Lower leg skin (tissue), 3 donors: ENCODE measurements around the gene MAS1L.

Source experiments
- CTCF ChIP-seq, 3 donors: fragments of 450-650 bp; IDR thresholded peaks; one replicate each; pipeline ENCODE4 v1.5.1; 2016; ENCODE audit warnings: antibody characterized with exemption in 3 of 3, mild to moderate bottlenecking in 3 of 3, moderate library complexity in 2 of 3
- POLR2A ChIP-seq, 2 donors: fragments of 450-650 bp; IDR thresholded peaks; one replicate each; pipeline ENCODE4 v1.6.1; 2016 to 2017; ENCODE audit warnings: antibody characterized with exemption in 2 of 2, mild to moderate bottlenecking in 1 of 2, moderate library complexity in 1 of 2

GRCh38 chr6:29477923-29478450 is 9.8 kb downstream of the MAS1L start:
- TF ChIP-seq CTCF (IDR thresholded peaks at IDR 0.05) (no peak), POLR2A (IDR thresholded peaks at IDR 0.05) (no peak)
